ENCODE data around the gene MPRIP. TPM values are rescaled to one million over a fixed set of nuclear protein-coding genes. Genes with fewer than 3 reads are reported as not detected.

The MPRIP gene
- total RNA-seq, 1 experiment from 2014 or later, result 135 TPM

DNA sequence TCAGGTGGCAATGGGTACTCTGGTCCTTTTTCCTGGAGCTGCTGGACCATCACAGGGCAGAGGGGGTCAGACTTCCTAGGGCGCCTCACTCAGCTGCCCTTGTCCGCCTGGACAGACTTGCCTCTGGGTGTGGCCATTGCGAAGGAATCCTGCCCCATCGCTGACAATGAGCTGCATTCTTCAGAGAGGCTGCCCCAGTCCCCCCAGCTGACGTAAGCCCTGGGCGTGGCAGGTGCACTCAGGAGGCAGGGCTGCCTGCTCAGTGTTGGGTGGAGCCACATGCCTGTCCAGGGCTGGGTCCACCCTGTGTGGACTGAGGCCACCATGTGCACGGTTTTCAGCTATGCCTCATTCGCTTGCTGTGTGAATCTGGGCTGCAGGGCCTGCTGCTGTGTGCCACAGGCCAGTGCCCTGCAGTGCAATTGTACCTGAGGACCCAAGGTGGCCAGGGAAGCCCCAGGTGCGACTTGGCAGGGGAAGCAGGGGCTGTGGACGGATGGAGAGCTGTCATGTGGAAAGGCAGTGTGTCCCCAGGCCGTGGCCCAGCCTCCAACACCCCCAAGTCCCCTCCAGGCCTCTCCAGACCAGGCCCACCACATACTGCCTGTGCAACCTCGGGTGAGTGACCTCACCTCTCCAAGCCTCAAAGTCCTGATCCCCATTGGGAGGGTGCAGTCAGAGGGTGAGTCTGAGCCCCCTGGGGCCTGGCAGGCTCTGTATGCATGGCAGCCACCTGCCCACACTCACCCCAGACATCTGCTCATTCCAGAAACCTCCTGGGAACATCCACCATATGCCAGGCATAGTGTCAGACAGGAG is 14.0 kb upstream of the MPRIP start:
- DNase-seq (ENCODE audit: low read depth), result peak; percentile 98

DNA sequence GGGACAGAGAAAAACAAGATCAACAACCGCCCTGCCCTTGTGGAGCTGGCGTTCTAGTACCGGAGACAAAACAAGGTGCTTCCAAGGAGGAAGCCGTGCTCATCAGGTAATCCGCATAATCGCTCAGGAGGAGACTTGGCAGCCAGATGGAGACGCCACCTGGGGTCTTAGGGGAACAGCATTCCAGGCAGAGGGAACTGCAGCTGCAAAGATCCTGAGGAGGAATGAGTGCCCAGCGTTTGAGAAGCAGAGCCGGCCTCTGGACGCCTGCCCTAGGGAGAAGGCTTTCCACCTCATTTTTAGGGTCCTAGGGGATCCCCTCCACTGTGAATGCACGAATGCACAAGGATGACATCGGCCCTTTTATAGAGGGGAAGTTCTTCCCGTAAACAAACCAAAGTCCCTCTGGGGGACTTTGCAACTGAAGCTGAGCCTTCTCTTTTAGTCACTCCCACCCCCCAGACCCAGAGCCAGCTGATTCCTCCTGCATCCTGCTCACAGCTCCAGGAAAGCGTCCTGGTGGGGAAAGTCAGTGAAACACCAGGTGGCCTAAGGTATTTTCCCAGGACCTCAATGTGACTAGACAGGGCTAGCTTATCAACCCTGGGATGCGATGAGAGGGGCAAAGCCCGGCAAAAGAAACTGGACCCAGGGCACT is 13.2 kb upstream of the MPRIP start:
- no peak for DNase-seq (ENCODE audit: low read depth)

DNA sequence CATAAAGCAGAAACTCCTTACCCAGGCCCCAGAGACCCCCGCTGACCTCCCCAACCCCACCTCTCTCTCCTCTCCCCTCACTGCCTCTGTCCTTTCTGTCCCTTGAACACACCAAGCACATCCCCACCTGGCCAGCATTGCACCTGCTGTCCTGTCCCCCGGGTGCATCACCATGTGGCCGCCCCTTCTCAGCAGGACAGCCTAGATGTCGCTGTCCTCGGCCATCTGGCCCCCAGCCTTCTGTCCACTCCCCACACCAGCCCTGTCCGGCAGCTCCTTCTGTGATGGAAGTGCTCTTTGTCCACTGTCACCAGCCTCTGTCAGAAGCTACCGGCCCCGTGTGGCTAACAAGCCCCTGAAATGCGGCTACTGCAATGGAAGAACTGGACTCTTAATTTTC is 12.3 kb upstream of the MPRIP start:
- no peak for DNase-seq (ENCODE audit: low read depth)

DNA sequence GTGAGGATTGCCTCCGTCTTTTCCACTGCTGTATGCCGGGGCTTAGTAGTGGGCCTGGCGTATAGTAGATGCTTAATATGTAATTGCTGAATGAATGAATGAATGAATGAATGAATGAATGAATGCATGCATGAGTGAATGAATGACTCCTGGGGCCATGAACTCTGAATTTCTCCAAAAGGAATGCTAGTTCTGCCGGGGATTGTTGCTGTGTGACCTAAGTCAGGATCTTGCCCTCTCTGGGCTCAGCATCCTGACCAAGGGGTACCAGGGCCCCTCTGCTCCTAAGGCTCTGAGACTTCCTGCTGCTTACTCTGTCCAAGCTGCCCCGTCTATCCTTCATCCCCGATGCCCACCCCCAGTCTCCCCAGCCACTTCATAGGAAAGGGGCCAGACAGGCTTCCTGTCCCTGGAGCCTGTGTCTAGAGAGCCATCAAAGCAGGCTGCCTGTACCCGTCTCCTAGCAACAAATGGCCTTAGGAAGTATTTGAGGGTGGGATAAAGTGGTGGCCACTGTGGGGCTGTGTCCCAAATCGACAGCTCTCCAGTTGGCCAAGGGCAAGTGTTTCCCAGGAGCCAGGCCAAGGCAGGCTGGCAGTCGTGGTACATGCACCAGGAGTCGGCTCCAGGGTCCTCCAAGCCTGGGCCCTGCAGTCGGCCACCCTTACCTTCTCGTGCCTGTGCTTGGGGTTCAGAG is 11.6 kb upstream of the MPRIP start:
- peak; percentile 25 for DNase-seq (ENCODE audit: low read depth)

DNA sequence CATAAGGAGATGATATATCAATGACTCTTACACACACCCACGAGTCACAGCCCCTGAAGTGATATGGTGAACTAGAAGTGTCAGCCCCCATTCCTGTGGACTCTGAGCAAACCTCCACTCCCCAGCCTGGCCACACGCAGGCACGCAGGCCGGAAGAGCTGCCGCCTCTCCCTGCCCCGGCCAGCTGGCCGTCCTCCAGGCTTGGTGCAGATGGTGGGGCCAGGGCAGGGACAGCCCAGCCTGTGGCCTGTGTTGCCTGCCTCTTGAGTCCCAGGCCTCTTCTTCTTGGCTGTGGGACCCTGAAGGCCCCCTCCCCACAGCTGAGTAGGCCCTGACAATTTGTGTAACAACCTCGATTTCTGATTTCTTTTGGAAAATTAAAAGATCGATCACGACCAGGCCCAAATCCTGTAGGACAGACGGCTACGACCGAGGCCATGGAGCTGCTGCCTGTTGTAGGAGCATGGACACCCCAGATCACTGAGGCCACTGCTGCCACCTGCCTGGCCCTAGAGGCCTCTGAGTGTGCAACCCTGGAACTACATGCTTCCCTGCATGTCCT is 10.0 kb upstream of the MPRIP start:
- peak; percentile 93 for DNase-seq (ENCODE audit: low read depth)

DNA sequence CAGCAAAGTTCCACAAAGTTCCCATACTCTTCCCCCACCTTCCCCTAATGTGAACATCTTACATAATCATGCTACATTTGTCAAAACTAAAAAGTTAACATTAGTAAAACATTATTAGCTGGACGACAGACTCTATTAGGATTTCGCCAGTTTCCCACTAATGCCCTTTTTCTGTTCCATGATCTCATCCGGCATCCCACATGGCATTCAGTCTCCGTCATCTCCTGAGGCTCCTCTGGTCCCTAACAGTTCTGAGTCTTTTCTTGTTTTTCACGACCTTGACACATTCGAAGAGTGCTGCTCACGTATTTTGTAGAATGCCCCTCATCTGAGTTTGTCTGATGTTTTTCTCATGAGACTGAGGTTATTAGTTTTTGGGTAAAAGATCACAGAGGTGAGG is 8.8 kb upstream of the MPRIP start:
- DNase-seq (ENCODE audit: low read depth), result no peak

DNA sequence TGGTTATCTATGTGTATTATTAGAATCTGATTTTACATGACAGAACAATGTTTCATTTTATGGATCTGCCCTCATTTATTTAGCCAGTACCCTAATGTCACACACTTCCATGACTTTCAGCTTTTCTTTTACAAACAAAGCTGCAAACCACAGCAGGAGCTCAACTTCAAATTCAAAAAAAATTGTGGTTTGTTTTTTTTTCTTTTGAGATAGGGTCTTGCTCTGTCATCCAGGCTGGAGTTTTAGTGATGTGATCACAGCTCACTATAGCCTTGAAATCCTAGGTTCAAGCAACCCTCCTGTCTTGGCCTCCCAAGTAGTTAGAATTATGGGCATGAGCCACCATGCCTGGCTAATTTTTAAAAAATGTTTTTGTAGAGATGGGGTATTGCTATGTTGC is 8.2 kb upstream of the MPRIP start:
- peak; percentile 27 for DNase-seq (ENCODE audit: low read depth)

- no peak for DNase-seq (ENCODE audit: low read depth)
Measured at GRCh38 chr17:17034496-17035075, 7.7 kb upstream of the MPRIP start.

DNA sequence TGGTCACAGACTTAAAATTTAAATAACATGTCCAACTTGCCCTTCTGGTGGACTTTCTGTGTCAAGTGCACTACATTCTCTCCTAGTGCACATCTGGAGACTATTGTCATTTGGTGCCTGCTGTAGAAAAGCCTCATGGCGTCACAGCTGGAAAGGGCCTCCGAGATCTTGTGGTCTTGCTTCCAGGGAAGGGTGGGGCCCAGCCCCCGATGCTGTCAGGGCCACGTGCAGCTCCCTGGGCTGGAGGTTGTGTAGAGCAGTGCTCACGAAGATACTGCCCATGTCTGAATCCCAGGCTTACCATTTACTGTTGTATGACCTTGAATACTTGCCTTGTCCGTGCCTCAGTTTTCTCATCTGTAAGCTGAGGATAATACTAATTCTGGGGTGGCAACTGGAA is 6.8 kb upstream of the MPRIP start:
- no peak for DNase-seq (ENCODE audit: low read depth)

DNA sequence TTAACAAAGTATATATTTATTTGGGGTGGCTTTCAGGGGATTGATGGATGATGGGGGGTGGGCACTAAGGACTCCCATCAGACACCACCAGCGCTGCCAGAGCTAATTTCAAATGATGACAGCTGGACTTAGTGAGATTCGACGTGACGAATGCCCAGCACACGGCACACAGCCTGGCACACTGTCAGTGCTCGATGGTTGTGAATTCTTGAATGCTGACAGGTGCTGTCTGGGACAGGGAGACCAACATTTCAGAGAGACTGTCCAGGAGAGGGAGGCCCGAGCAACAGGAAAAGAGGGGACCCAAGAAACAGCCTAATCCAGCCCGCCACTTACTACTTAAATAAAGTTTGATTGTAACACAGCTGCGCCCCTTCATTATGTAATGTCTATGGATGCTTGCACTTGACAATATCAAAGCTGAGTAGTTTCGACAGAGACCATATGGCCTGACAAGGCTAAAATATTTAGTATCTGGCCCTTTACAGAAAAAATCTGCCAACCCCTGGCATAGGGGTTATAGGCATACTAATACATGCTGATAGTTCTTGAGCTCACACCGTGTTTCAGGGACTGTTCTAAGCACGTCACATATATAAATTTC is 6.2 kb upstream of the MPRIP start:
- no peak for DNase-seq (ENCODE audit: low read depth)

DNA sequence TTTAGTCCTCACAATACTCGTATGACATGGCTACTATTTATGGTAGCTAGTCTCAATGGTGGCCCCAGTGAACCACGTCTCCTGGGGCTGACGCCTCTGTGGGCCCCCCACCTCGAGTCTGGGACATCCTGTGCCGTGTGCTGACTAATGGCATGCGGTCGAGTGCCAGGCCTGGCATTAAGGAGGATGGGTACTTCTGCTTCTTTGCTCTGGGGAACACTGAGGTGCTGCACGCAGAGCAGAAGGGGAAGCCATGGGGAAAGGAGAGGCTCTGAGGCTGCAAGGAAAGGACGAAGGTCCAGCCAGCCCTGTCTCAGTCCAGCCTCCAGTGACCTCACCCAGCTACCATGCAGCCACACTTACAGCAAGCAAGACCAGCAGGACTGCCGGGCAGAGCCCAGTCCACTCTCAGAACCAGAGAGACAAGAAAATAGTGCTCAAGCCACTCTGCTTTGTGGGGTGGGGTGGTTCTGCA is 5.7 kb upstream of the MPRIP start:
- DNase-seq (ENCODE audit: low read depth), result peak; percentile 71

- no peak for DNase-seq (ENCODE audit: low read depth)
Measured at GRCh38 chr17:17039911-17040310, 2.3 kb upstream of the MPRIP start.

- peak; percentile 69 for DNase-seq (ENCODE audit: low read depth)
Measured at GRCh38 chr17:17041018-17041521, 1.2 kb upstream of the MPRIP start.

DNA sequence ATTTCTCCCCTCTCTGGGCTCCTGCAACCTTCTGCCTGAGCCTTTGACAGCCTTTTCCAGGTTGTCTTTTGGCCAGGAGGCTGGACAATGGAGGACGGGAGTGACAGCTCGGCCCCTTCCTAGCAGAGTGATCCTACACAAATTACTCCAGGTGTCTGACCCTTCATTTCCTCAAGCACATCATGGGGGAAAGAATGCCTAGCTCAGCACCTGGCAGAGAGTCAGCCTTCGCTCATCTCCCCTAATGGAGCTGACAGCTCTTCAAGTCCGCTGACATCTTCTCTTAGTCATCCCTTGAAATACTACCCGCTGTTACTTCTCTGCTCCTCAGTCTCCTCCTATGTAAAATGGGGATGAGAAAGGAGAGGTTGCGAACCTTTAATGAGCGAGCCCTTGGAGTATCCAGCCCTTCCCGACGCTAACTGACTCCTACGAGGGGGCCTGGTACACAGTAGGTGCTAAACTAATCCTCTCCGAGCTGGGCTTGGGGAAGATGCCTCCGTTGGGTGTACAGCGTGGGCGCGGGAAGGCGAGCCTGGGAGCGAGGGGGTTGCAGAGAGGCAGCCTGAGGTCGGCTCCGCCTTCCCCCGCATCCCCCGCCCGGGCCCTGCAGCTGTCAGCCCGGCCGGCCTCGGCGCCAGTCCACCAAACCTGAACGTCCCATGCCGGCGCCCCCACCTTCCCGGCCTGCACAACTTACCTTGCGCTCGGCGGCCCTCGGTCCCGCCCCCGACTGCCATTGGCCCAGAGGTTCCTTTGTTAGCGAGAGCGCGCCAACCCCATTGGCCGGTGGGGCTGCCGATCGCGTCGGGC is 480 bp upstream of the MPRIP start:
- DNase-seq (ENCODE audit: low read depth), result peak; percentile 99

GRCh38 chr17:17042851-17043460 is 699 bp downstream of the MPRIP start:
- DNase-seq (ENCODE audit: low read depth), result peak; percentile 79

DNA sequence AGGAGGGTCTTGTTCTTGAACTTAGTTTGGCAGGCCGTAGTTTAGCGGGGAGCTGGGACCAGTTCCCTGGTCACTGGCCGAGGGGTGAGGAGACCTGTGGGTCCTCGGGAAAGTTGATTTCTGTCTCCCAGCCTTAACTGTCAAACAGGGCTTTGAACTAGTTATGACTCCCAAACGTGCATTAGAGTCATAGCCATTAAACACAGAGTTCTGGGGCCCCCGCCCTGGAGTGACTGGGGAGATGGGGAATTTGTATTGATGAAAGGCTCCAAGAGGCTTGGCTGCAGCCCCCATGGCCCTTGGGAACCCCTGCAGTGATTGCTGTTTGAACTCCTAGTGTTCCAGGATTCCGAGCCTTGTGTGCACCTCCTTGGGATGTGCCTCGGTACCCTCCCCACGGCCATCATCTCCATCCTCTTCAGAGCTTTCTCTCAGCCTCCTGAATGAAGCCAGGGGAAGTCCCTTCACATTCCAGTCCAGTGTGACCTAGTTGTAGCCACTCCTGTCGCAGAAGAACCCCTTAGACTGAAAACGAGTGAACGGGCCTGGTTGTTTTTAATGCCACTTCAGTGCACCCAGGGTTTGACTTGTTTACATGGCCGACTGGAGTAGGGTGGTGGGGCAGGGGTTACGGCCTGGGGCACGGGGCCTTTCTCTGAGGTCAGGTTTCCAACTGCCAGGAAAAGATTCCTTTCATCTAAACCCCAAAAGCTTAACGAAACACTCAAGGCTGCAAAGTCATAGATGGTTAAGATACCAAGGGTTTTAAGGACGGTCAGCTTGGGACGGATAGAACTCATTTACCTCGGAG is 1.4 kb downstream of the MPRIP start:
- DNase-seq (ENCODE audit: low read depth), result peak; percentile 34

DNA sequence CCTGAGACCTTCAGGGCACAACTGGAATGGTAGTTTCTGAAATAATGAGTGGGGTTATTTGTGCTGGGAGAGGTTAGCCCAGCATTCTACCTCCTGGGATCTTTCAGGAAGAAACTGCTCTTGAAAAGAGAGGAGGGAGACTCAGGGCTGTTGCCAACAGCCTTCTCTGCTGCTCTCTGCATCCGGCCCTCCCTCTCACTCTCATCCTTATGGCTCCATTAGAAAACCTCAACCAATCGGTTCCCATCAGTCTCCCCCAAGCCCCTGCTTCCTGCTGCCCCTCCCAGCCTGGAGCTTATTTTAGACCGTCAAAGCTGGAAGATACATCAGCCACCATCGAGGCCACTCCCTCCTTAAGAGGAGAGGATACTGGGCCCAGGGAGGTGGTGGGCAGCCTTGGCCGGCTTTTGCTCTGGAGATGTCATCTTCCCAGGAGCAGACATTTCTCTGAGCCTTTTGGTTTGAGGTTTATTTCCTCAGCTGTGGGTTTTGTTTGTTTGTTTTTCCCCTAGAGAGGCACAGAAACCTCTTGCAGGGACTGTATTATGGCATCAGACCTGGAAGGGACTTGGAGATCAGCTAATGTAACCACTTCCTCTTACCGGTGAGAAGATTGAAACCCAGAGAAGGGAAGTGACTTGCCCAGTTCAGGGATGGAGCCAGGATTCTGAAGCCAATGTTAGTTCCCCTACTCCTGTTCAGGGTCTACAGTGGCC is 2.7 kb downstream of the MPRIP start:
- DNase-seq (ENCODE audit: low read depth), result peak; percentile 79

GRCh38 chr17:17048106-17048505 is 5.8 kb downstream of the MPRIP start:
- DNase-seq (ENCODE audit: low read depth), result no peak
